ENCODE results near the gene ATN1. TPM values are rescaled to one million over a fixed set of nuclear protein-coding genes. Genes with fewer than 3 reads are reported as not detected.

The ATN1 gene
- total and polyA plus RNA-seq, 9 of the 15 experiments (the other 6 are each of a cell fraction or from before 2014, with no cell fraction given) = 0.15 to 49.8 (median 2.7) TPM

GRCh38 chr12:6964605-6965025 is 36.9 kb downstream of the ATN1 start (continued):
- TF ChIP-seq UBTF (IDR thresholded peaks at IDR 0.05; ENCODE audit: borderline replicate concordance in 1 of 2, low read depth in 2 of 2, low read length in 2 of 2) (no peak), PKNOX1 (IDR thresholded peaks at IDR 0.05) (no peak), ZBTB26 (CRISPR knock-in tag; IDR thresholded peaks at IDR 0.05) (no peak), HOXB6 (CRISPR knock-in tag; IDR thresholded peaks at IDR 0.05; ENCODE audit: borderline replicate concordance) (no peak), ELK3 (CRISPR knock-in tag; IDR thresholded peaks at IDR 0.05) (no peak), MAX (CRISPR knock-in tag; IDR thresholded peaks at IDR 0.05) (no peak), TAL1 (IDR thresholded peaks at IDR 0.05) (peak; percentile 92), HDAC1 (IDR thresholded peaks at IDR 0.05) (no peak; a peak in 1 of 4 replicates), EHMT2 (IDR thresholded peaks at IDR 0.05) (no peak), TAF15 (IDR thresholded peaks at IDR 0.05; ENCODE audit: low read depth, low read length) (no peak), DDX20 (tag; IDR thresholded peaks at IDR 0.05; ENCODE audit: low read depth) (no peak), NFE2 (IDR thresholded peaks at IDR 0.05; ENCODE audit: low read depth) (no peak), ZNF318 (IDR thresholded peaks at IDR 0.05; ENCODE audit: borderline replicate concordance in 1 of 2, low read depth in 1 of 2) (no peak)

All from K562 (cell line).